ENCODE results near the gene ABHD8. TPM values are rescaled to one million over a fixed set of nuclear protein-coding genes. Genes with fewer than 3 reads are reported as not detected.

The ABHD8 gene
- total RNA-seq, 1 donor from 2014 or later = 4.6 TPM

DNA sequence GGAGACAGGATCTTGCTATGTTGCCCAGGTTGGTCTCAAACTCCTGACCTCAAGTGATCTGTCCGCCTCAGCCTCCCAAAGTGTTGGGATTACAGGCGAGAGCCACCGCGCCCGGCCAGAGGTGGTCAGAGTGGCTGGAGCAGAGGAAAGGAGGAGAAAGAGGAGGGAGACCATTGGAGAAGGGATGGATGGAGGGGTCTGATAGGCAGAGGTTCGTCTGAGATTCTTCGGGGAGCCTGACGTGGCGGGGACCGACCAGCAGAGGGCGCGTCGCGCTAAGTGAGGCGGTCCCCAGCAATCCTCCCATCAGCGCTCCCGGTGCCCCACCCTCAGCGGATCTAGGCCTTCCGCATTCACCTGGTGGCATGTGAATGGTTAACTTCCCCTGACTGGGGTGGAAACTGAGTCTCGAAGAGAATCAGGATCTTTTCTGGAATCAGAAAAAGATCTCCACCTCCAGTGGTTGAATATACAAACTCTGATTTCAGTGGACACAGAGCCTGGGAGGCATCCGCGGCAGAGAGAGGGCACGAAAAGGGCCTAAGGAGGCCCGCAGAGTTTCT, 43.0 kb upstream of the ABHD8 start:
- Histone ChIP-seq H3K4me3 (no peak overlapping the region), H3F3A (ENCODE audit: low read depth) (peaks cover 16% of the 10 kb centered on the region), H3K9me3 (ENCODE audit: low read depth) (no peaks in the 10 kb centered on the region), H3K9ac (no peak overlapping the region), H3K4me1 (peaks cover 5% of the 10 kb centered on the region), H3K36me3 (no peaks in the 10 kb centered on the region), H2AFZ (replicated peaks) (no peak overlapping the region), H3K27me3 (no peaks in the 10 kb centered on the region), H4K20me1 (ENCODE audit: low read depth) (no peaks in the 10 kb centered on the region), H3K4me2 (no peak overlapping the region), H3K79me2 (ENCODE audit: low read depth) (no peaks in the 10 kb centered on the region), H3K27ac (no peak overlapping the region)
- Mint-ChIP-seq H3K4me3 (no peak overlapping the region), H3K36me3 (no peaks in the 10 kb centered on the region), H3K9me3 (no peaks in the 10 kb centered on the region), H3K27ac (no peak overlapping the region), H3K4me1 (peaks cover 9% of the 10 kb centered on the region), H3K27me3 (ENCODE audit: insufficient read depth, low read depth) (peaks cover 7% of the 10 kb centered on the region)
- peak; percentile 83 for DNase-seq (ENCODE audit: low spot score)
- no peak for TF ChIP-seq EZH2 (IDR thresholded peaks at IDR 0.05)
- TF ChIP-seq, protein P1, sequence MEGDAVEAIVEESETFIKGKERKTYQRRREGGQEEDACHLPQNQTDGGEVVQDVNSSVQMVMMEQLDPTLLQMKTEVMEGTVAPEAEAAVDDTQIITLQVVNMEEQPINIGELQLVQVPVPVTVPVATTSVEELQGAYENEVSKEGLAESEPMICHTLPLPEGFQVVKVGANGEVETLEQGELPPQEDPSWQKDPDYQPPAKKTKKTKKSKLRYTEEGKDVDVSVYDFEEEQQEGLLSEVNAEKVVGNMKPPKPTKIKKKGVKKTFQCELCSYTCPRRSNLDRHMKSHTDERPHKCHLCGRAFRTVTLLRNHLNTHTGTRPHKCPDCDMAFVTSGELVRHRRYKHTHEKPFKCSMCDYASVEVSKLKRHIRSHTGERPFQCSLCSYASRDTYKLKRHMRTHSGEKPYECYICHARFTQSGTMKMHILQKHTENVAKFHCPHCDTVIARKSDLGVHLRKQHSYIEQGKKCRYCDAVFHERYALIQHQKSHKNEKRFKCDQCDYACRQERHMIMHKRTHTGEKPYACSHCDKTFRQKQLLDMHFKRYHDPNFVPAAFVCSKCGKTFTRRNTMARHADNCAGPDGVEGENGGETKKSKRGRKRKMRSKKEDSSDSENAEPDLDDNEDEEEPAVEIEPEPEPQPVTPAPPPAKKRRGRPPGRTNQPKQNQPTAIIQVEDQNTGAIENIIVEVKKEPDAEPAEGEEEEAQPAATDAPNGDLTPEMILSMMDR (IDR thresholded peaks at IDR 0.05) = peak; percentile 91

DNA sequence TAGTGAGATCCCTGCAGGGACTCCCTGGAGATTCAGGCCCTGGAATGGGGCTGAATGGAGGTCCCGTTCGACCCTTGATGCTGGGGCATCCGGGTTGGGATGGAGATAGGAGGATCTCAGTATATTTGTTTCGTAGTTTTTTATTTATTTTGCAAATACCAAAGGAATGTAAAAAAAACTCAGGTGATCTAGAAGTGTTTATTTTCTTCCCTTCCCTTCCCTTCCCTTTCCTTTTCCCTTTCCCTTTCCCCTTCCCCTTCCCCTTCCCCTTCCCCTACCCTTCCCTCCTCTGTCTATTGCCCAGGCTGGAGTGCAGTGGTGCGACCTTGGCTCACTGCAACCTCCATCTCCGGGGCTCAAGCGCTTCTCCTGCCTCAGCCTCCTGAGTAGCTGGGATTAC, 38.6 kb upstream of the ABHD8 start:
- no peak for DNase-seq (ENCODE audit: low spot score)
- no peaks in the 10 kb centered on the region for H3K36me3 ChIP-seq
- TF ChIP-seq EZH2phosphoT487 (IDR thresholded peaks at IDR 0.05) (no peak), EZH2 (IDR thresholded peaks at IDR 0.05) (no peak)
- TF ChIP-seq, protein P1 (IDR thresholded peaks at IDR 0.05) = no peak
- peaks cover 11% of the 10 kb centered on the region for H3F3A ChIP-seq (ENCODE audit: low read depth)
- H3K4me3 ChIP-seq = no peak overlapping the region
- peaks cover 9% of the 10 kb centered on the region for H3K27me3 Mint-ChIP-seq (ENCODE audit: insufficient read depth, low read depth)
- H3K36me3 Mint-ChIP-seq = no peaks in the 10 kb centered on the region
- H3K27me3 ChIP-seq = no peaks in the 10 kb centered on the region
- H3K4me1 Mint-ChIP-seq = peaks cover 9% of the 10 kb centered on the region
- H2AFZ ChIP-seq (replicated peaks) = no peak overlapping the region
- H3K27ac Mint-ChIP-seq = no peak overlapping the region
- H3K9me3 Mint-ChIP-seq = no peaks in the 10 kb centered on the region
- peaks cover 5% of the 10 kb centered on the region for H3K4me1 ChIP-seq
- no peaks in the 10 kb centered on the region for H3K9me3 ChIP-seq (ENCODE audit: low read depth)
- H3K4me2 ChIP-seq = no peak overlapping the region
- no peak overlapping the region for H3K27ac ChIP-seq
- H3K9ac ChIP-seq = no peak overlapping the region
- no peaks in the 10 kb centered on the region for H4K20me1 ChIP-seq (ENCODE audit: low read depth)
- H3K79me2 ChIP-seq (ENCODE audit: low read depth) = peaks cover 10% of the 10 kb centered on the region
- no peak overlapping the region for H3K4me3 Mint-ChIP-seq

DNA sequence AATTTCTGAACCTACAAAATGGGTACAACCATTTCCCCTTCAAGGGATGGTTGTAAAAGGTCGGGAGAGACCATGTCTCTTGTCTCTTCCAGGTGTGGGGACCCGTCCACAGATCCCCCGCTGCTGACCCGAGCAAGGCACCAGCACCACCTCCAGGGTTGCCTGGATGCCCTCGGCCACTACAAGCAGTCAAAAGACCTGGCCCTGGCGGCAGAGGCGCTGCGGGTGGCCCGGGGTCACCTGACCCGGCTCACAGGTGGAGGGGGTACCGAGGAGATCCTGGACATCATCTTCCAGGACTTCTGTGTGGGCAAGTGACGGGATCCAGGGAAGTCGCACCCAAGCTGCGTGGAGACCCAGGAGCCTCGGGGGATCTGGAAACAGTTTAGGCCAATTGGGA, 38.2 kb upstream of the ABHD8 start:
- peaks cover 8% of the 10 kb centered on the region for H3K4me1 Mint-ChIP-seq
- no peaks in the 10 kb centered on the region for H3K36me3 ChIP-seq
- H3K27me3 ChIP-seq = no peaks in the 10 kb centered on the region
- no peaks in the 10 kb centered on the region for H3K9me3 Mint-ChIP-seq
- H3F3A ChIP-seq (ENCODE audit: low read depth) = peaks cover 15% of the 10 kb centered on the region
- H3K9me3 ChIP-seq (ENCODE audit: low read depth) = no peaks in the 10 kb centered on the region
- no peak overlapping the region for H3K4me2 ChIP-seq
- TF ChIP-seq, protein P1 (IDR thresholded peaks at IDR 0.05) = no peak
- no peak for TF ChIP-seq EZH2phosphoT487 (IDR thresholded peaks at IDR 0.05)
- no peak for TF ChIP-seq EZH2 (IDR thresholded peaks at IDR 0.05)
- H2AFZ ChIP-seq (replicated peaks) = no peak overlapping the region
- H3K27me3 Mint-ChIP-seq (ENCODE audit: insufficient read depth, low read depth) = peaks cover 9% of the 10 kb centered on the region
- no peak overlapping the region for H3K27ac ChIP-seq
- H4K20me1 ChIP-seq (ENCODE audit: low read depth) = no peaks in the 10 kb centered on the region
- H3K4me3 Mint-ChIP-seq = no peak overlapping the region
- H3K79me2 ChIP-seq (ENCODE audit: low read depth) = peaks cover 10% of the 10 kb centered on the region
- no peak overlapping the region for H3K9ac ChIP-seq
- H3K36me3 Mint-ChIP-seq = no peaks in the 10 kb centered on the region
- H3K27ac Mint-ChIP-seq = no peak overlapping the region
- DNase-seq (ENCODE audit: low spot score) = no peak
- no peak overlapping the region for H3K4me3 ChIP-seq
- peaks cover 5% of the 10 kb centered on the region for H3K4me1 ChIP-seq
